Hepatocyte (in vitro differentiated cells): ENCODE measurements around the gene NHERF1. TPM values are rescaled to one million over a fixed set of nuclear protein-coding genes. Genes with fewer than 3 reads are reported as not detected.

ENCODE experiments used
- DNase-seq: peaks from one replicate; pipeline ENCODE4 v3.0.0-alpha.2; 2016; ENCODE audit warnings: low spot score
- H2AFZ ChIP-seq: fragments of 200-600 bp; sonication (generic); 2 replicates; pipeline ENCODE4 v1.6.0; 2016; ENCODE audit warnings: antibody characterized with exemption, mild to moderate bottlenecking
- H3K27ac ChIP-seq: fragments of 200-600 bp; sonication (generic); 2 replicates; pipeline ENCODE4 v1.5.1; 2016; ENCODE audit warnings: mild to moderate bottlenecking
- H3K27me3 ChIP-seq: fragments of 200-600 bp; sonication (generic); 2 replicates; pipeline ENCODE4 v1.6.1; 2016
- H3K36me3 ChIP-seq: fragments of 200-600 bp; sonication (generic); replicated peaks from 2 replicates; pipeline ENCODE4 v1.5.1; 2016; ENCODE audit warnings: low read depth; ENCODE audit not compliant: insufficient read depth
- H3K4me1 ChIP-seq: fragments of 200-600 bp; sonication (generic); 2 replicates; pipeline ENCODE4 v1.5.1; 2016; ENCODE audit warnings: mild to moderate bottlenecking, moderate library complexity; ENCODE audit not compliant: insufficient read depth
- H3K4me2 ChIP-seq: fragments of 200-600 bp; sonication (generic); 2 replicates; pipeline ENCODE4 v1.6.0; 2016
- H3K4me3 ChIP-seq: fragments of 200-600 bp; sonication (generic); 2 replicates; pipeline ENCODE4 v1.5.1; 2016; ENCODE audit warnings: mild to moderate bottlenecking
- H3K79me2 ChIP-seq: fragments of 200-600 bp; sonication (generic); 2 replicates; pipeline ENCODE4 v1.6.0; 2017; ENCODE audit warnings: mild to moderate bottlenecking
- H3K9me2 ChIP-seq: fragments of 200-600 bp; sonication (generic); replicated peaks from 2 replicates; pipeline ENCODE4 v1.6.0; 2017; ENCODE audit warnings: mild to moderate bottlenecking; ENCODE audit not compliant: insufficient read depth
- H3K9me3 ChIP-seq: fragments of 200-600 bp; sonication (generic); 2 replicates; pipeline ENCODE4 v1.5.1; 2016; ENCODE audit warnings: low read depth, mild to moderate bottlenecking
- H4K20me1 ChIP-seq: fragments of 200-600 bp; sonication (generic); 2 replicates; pipeline ENCODE4 v1.6.0; 2016; ENCODE audit warnings: mild to moderate bottlenecking; ENCODE audit not compliant: insufficient read depth, poor library complexity, severe bottlenecking
- EZH2 ChIP-seq: fragments of 200-600 bp; sonication (generic); IDR thresholded peaks from 2 replicates; pipeline ENCODE4 v1.6.1; 2016; ENCODE audit warnings: antibody characterized with exemption, mild to moderate bottlenecking, borderline replicate concordance
- EZH2phosphoT487 ChIP-seq: fragments of 200-600 bp; sonication (generic); IDR thresholded peaks from one replicate; pipeline ENCODE4 v1.6.1; 2018; ENCODE audit warnings: antibody characterized with exemption, mild to moderate bottlenecking, low read depth, moderate library complexity; ENCODE audit not compliant: unreplicated experiment, severe bottlenecking
- WGBS: methylation state at CpG from one replicate; pipeline ENCODE4 v1.1.6; 2016; ENCODE audit warnings: low lambda C conversion rate; ENCODE audit errors: missing lambda C conversion rate; 5-methylcytosine and 5-hydroxymethylcytosine counted together
- polyA plus RNA-seq: library from polyadenylated mRNA; unstranded; fragments of >200 nt; fragmentation: Nextera tagmentation; extraction: Ambion mirVana; gene quantifications from 2 replicates; pipeline ENCODE4 v1.2.1, GENCODE V29; 2016
- total RNA-seq: library from RNA; depleted of rRNA; stranded (reverse); fragments of >200 nt; gene quantifications from 2 replicates; pipeline ENCODE4 v1.2.3, GENCODE V29; 2014
- TF ChIP-seq, protein P1 (sequence below): fragments of 200-600 bp; sonication (generic); IDR thresholded peaks from 2 replicates; pipeline ENCODE4 v1.5.1; 2016; ENCODE audit warnings: antibody characterized with exemption, mild to moderate bottlenecking; ENCODE audit not compliant: poor library complexity

Gene NHERF1
- total and polyA plus RNA-seq, 2 experiments from 2014 or later: 263 to 763 TPM

- H3K9me3 ChIP-seq: no peaks in the 10 kb centered on the region
Observed at GRCh38 chr17:74796866-74797265, 48.4 kb downstream of the NHERF1 start.

DNA sequence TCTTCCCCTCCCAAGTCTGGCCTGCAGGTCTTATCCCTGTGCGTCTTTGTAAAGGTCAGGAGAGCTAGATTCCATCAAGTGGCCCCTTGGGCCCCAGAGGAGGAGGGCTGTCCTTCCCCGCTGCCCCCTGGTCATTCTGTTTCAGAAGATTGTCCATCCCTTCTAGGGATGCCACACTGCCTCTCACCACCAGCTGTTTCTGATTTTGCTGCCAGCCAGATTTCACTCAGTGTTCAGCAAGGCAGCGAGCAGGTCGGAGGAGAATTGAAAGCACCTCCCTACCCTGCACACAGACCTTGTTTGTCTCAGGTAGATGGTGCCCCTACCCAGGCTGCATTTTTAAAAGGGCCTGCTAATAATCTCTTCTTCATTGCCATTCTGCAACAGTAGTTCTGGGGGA, 49.4 kb downstream of the NHERF1 start:
- Histone ChIP-seq H3K36me3 (no peaks in the 10 kb centered on the region), H3K27me3 (no peaks in the 10 kb centered on the region), H3K4me2 (no peak overlapping the region), H4K20me1 (no peaks in the 10 kb centered on the region), H3K4me1 (no peaks in the 10 kb centered on the region), H3K9me2 (no peaks in the 10 kb centered on the region), H2AFZ (no peak overlapping the region), H3K9me3 (no peaks in the 10 kb centered on the region), H3K79me2 (no peaks in the 10 kb centered on the region), H3K4me3 (no peak overlapping the region), H3K27ac (no peak overlapping the region)
- no peak for DNase-seq
- 73% methylated on average over 4 of the region's 4 CpGs for WGBS
- TF ChIP-seq EZH2phosphoT487 (no peak), EZH2 (no peak)
- TF ChIP-seq, protein P1, sequence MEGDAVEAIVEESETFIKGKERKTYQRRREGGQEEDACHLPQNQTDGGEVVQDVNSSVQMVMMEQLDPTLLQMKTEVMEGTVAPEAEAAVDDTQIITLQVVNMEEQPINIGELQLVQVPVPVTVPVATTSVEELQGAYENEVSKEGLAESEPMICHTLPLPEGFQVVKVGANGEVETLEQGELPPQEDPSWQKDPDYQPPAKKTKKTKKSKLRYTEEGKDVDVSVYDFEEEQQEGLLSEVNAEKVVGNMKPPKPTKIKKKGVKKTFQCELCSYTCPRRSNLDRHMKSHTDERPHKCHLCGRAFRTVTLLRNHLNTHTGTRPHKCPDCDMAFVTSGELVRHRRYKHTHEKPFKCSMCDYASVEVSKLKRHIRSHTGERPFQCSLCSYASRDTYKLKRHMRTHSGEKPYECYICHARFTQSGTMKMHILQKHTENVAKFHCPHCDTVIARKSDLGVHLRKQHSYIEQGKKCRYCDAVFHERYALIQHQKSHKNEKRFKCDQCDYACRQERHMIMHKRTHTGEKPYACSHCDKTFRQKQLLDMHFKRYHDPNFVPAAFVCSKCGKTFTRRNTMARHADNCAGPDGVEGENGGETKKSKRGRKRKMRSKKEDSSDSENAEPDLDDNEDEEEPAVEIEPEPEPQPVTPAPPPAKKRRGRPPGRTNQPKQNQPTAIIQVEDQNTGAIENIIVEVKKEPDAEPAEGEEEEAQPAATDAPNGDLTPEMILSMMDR: no peak

More at GRCh38 chr17:74796866-74797265, 48.4 kb downstream of the NHERF1 start:
- 95% methylated on average over 6 of the region's 6 CpGs for WGBS
- no peak overlapping the region for H3K27ac ChIP-seq
- no peak for DNase-seq
- no peaks in the 10 kb centered on the region for H3K79me2 ChIP-seq
- no peak for TF ChIP-seq EZH2phosphoT487
- no peak for TF ChIP-seq EZH2
- TF ChIP-seq, protein P1: no peak
- H2AFZ ChIP-seq: no peak overlapping the region
- H3K4me1 ChIP-seq: no peaks in the 10 kb centered on the region
- H3K36me3 ChIP-seq: no peaks in the 10 kb centered on the region
- no peak overlapping the region for H3K4me3 ChIP-seq
- H3K27me3 ChIP-seq: no peaks in the 10 kb centered on the region
- no peaks in the 10 kb centered on the region for H3K9me2 ChIP-seq
- no peaks in the 10 kb centered on the region for H4K20me1 ChIP-seq
- H3K4me2 ChIP-seq: no peak overlapping the region

- Histone ChIP-seq H3K27me3 (no peaks in the 10 kb centered on the region), H3K79me2 (no peaks in the 10 kb centered on the region), H3K4me3 (no peak overlapping the region), H3K4me2 (no peak overlapping the region), H3K27ac (no peak overlapping the region), H3K9me3 (no peaks in the 10 kb centered on the region), H4K20me1 (no peaks in the 10 kb centered on the region), H3K9me2 (no peaks in the 10 kb centered on the region), H3K4me1 (no peaks in the 10 kb centered on the region), H2AFZ (no peak overlapping the region), H3K36me3 (no peaks in the 10 kb centered on the region)
- TF ChIP-seq, protein P1: no peak
- TF ChIP-seq EZH2phosphoT487 (no peak), EZH2 (no peak)
- 75% methylated on average over 8 of the region's 8 CpGs for WGBS
- no peak for DNase-seq
Observed at GRCh38 chr17:74798239-74798707, 49.8 kb downstream of the NHERF1 start.

DNA sequence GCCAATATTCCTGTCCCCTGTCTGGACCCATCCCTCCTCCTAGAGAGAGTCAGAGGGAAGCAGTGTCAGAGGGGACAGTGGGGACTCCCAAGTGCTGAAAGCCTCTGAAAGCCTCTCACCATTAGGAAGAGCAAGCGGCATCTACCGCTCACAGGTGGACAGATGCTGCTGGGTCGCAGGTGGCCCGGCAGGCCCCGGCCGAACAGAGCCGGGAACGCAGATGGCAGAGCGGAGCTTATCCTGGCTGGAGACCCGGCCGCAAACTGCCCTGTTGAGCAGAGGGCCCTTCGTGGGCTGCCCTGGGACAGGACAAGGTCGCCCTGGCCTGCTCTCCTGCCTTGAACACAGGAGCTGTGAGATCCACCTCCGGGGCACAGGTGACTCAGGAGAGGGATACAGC, 50.7 kb downstream of the NHERF1 start:
- no peaks in the 10 kb centered on the region for H3K4me1 ChIP-seq
- TF ChIP-seq EZH2 (no peak), EZH2phosphoT487 (no peak)
- TF ChIP-seq, protein P1: no peak
- H3K36me3 ChIP-seq: no peaks in the 10 kb centered on the region
- no peaks in the 10 kb centered on the region for H4K20me1 ChIP-seq
- WGBS: 92% methylated on average over 14 of the region's 14 CpGs
- no peak overlapping the region for H3K27ac ChIP-seq
- no peaks in the 10 kb centered on the region for H3K27me3 ChIP-seq
- no peaks in the 10 kb centered on the region for H3K9me2 ChIP-seq
- no peaks in the 10 kb centered on the region for H3K79me2 ChIP-seq
- H3K4me2 ChIP-seq: no peak overlapping the region
- no peaks in the 10 kb centered on the region for H3K9me3 ChIP-seq
- H2AFZ ChIP-seq: no peak overlapping the region
- DNase-seq: no peak
- no peak overlapping the region for H3K4me3 ChIP-seq
